ENCODE data around the gene IRF1. TPM values are rescaled to one million over a fixed set of nuclear protein-coding genes. Genes with fewer than 3 reads are reported as not detected.

The IRF1 gene
- total RNA-seq, 2 donors from 2014 or later = 10.1 to 15.8 TPM

DNA sequence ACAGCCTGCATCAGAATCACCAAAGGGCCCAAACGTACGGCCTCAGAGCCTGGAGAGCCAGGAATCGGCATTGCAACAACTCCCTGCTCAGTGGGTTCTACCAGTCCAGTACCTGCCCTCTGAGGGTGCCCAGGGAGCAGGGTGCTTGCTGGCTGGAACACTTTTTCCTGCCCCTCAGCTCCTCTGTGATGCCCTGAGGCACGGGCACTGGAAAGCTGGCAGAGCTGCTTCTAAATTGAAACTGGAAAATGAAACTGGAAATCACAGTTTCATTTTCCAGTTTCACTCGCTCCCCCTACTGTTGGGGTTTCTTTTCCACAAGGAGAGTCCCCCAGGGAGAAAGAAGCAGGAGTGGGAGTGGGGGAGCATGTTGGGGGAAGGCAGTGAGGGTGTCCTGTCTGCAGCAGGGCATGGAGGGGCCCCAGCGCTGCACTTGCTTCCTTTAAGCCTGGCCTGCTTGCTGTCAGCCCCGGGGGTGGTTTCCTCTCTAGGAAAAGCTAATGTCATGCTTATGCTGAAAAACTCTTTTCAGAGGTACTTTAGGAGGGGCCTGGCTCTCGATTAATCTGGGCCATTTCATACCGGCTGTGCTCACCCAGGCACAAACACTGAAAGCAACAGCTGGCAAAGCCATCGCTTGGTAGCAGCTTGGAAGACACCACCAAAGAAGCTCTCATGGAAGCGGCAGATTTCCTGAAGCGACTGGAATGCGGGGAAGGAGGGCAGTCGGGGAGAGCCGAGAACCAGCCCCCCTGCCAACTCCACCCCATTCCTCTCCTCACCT, 26.2 kb downstream of the IRF1 start:
- no peaks in the 10 kb centered on the region for H3K27me3 ChIP-seq
- no peaks in the 10 kb centered on the region for H3K9me3 ChIP-seq
- H3K4me1 ChIP-seq = peaks cover 0 to 54% of the 10 kb centered on the region in 2 donors
- TF ChIP-seq, protein P1, sequence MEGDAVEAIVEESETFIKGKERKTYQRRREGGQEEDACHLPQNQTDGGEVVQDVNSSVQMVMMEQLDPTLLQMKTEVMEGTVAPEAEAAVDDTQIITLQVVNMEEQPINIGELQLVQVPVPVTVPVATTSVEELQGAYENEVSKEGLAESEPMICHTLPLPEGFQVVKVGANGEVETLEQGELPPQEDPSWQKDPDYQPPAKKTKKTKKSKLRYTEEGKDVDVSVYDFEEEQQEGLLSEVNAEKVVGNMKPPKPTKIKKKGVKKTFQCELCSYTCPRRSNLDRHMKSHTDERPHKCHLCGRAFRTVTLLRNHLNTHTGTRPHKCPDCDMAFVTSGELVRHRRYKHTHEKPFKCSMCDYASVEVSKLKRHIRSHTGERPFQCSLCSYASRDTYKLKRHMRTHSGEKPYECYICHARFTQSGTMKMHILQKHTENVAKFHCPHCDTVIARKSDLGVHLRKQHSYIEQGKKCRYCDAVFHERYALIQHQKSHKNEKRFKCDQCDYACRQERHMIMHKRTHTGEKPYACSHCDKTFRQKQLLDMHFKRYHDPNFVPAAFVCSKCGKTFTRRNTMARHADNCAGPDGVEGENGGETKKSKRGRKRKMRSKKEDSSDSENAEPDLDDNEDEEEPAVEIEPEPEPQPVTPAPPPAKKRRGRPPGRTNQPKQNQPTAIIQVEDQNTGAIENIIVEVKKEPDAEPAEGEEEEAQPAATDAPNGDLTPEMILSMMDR (IDR thresholded peaks at IDR 0.05) = peak in 1 of 2 donors; percentile 37
- H3K27ac ChIP-seq = peak overlapping the region; percentile 23 to 37
- DNase-seq (ENCODE audit: low spot score) = no peak
- peaks cover 5% of the 10 kb centered on the region for H3K36me3 ChIP-seq
- peak overlapping the region in 1 of 2 donors; percentile 20 for H3K4me3 ChIP-seq

DNA sequence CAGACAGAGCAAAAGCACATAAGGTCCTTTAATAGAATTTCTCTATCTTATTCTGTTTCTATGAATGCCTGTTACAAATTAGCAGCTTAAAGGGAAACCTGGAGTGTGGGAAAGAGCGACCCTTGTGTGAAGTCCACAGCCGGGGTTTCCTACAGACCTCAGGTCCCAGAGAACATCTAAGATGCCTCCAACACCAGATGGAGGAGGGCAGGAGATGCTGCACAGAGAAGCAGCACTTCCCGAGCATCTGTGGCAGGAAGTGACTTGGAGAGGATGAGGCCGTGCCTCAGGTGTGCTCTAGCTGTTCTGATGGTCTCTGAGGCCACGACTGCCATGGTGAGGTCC, 26.8 kb downstream of the IRF1 start:
- Histone ChIP-seq H3K27ac (peak overlapping the region; percentile 23 to 37), H3K36me3 (peaks cover 5% of the 10 kb centered on the region), H3K4me3 (peak overlapping the region in 1 of 2 donors; percentile 20), H3K9me3 (no peaks in the 10 kb centered on the region), H3K27me3 (no peaks in the 10 kb centered on the region), H3K4me1 (peaks cover 0 to 59% of the 10 kb centered on the region in 2 donors)
- no peak for DNase-seq (ENCODE audit: low spot score)
- TF ChIP-seq, protein P1 (IDR thresholded peaks at IDR 0.05) = no peak

DNA sequence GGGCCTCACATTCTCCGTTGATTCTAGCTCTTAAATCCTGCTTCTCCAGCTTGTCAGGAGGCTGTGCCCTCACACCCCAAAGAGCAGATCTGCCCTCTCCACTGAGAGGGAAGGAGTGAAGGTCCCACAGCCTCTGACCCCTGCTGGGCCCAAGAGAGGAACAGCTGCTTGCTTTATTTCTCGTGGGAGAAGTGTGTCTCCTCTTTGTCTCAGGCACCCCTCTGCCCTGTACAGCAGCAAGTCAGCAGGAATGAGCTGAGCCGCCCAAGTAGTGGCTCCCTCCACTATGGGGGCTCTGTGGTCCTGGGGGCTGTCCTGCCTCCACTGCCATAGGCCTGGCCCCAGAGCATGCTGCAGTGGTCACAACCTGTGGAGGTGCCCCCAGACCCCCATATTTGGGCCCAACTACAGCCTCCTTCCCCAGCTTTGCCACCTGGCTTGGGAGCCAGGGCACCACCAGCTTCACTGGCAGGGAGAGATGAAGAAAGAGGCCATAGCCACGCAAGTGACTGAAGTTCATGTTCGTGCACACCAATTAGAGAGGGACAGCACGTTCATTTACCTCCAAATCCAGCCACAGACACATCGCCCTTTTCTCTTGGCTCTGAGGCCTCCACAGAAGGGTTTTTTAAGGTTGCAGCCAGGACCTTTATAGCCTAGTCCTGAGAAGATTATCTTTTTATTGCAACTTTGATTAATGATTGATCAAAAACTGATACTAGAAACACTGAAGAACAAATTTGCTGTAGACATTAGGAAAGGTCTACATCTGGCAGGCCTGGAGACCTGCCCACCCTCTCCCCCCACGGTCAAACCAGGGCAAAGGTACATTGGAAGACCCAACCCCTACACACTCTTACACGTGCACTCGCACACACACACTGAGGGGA, 27.5 kb downstream of the IRF1 start:
- no peaks in the 10 kb centered on the region for H3K9me3 ChIP-seq
- no peak overlapping the region for H3K4me3 ChIP-seq
- TF ChIP-seq, protein P1 (IDR thresholded peaks at IDR 0.05) = no peak
- peaks cover 5% of the 10 kb centered on the region for H3K36me3 ChIP-seq
- peaks cover 0 to 60% of the 10 kb centered on the region in 2 donors for H3K4me1 ChIP-seq
- H3K27ac ChIP-seq = no peak overlapping the region
- DNase-seq (ENCODE audit: low spot score) = no peak
- H3K27me3 ChIP-seq = no peaks in the 10 kb centered on the region

DNA sequence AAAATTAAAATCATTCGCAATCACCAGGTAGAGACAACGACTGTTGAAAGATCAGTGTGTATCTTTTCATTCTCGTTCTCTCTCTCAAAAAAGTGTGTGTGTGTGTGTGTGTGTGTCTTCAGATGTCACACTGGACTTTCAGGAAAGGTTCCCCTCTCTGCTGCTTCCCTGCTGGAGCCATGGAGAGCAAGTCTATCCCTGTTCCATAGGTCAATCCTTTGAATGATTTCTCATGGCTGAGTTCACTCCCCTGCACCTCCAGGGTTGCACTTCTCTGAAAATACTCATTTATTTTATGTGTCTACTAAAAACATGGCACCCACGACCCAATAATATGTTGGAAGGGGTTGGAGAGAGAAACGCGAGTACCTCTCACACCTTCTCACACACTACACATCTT, 28.2 kb downstream of the IRF1 start:
- Histone ChIP-seq H3K4me1 (peaks cover 0 to 62% of the 10 kb centered on the region in 2 donors), H3K27me3 (no peaks in the 10 kb centered on the region), H3K9me3 (no peaks in the 10 kb centered on the region), H3K36me3 (peaks cover 5% of the 10 kb centered on the region), H3K27ac (no peak overlapping the region), H3K4me3 (no peak overlapping the region)
- DNase-seq (ENCODE audit: low spot score) = no peak
- TF ChIP-seq, protein P1 (IDR thresholded peaks at IDR 0.05) = no peak

DNA sequence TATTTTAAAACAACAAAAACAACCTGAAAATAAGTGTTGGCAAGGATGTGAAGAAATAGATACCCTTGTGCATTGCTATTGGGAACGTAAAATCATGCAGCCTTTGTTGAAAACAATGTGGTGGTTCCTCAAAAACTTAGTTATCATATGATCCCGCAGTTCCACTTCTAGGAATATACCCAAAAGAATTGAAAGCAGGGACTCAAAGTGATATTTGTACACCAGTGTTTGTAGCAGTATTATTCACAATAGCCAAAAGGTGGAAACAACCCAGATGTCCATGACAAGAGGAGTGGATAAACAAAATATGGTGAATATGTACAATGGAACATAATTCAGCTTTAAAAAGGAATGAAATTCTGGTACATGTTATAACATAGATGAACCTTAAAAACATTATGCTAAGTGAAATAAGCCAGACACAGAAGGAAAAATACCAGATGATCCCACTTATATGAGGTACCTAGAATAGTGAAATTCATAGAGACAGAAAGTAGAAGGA, 29.0 kb downstream of the IRF1 start:
- TF ChIP-seq, protein P1 (IDR thresholded peaks at IDR 0.05) = no peak

More for the DNA sequence above, 29.0 kb downstream of the IRF1 start:
- peaks cover 0 to 62% of the 10 kb centered on the region in 2 donors for H3K4me1 ChIP-seq
- H3K9me3 ChIP-seq = no peaks in the 10 kb centered on the region
- H3K27ac ChIP-seq = no peak overlapping the region
- DNase-seq (ENCODE audit: low spot score) = no peak
- H3K4me3 ChIP-seq = no peak overlapping the region
- no peaks in the 10 kb centered on the region for H3K27me3 ChIP-seq
- peaks cover 5% of the 10 kb centered on the region for H3K36me3 ChIP-seq

Data from right atrium auricular region (tissue), 2 donors.